ENCODE results near the gene SLC2A4. TPM values are rescaled to one million over a fixed set of nuclear protein-coding genes. Genes with fewer than 3 reads are reported as not detected.

SLC2A4 gene
- total and polyA plus RNA-seq, 2 donors (not counting 1 experiment from before 2014, with no cell fraction given): under 0.01 to 0.19 TPM

GRCh38 chr17:7239091-7240027, 42.2 kb upstream of the SLC2A4 start, which contains the start of gene PHF23:
Gene PHF23 (minus strand): TSS chr17:7239457. CDS start chr17:7239279, 178 bp downstream.
- Histone ChIP-seq H3K4me2 (ENCODE audit: extremely low read depth, insufficient read depth, low read length) (peak within 1 kb of the TSS; percentile 90), H3K9ac (ENCODE audit: insufficient read depth, low read length) (peak within 1 kb of the TSS; percentile 78), H2AFZ (ENCODE audit: low read length) (no peak within 1 kb of the TSS), H3K27me3 (ENCODE audit: control insufficient read depth, insufficient read depth, low read length) (no peaks in the 10 kb centered on the region), H3K9me3 (ENCODE audit: control insufficient read depth, insufficient read depth, low read depth, low read length) (no peaks in the 10 kb centered on the region), H3K4me1 (ENCODE audit: control insufficient read depth, extremely low read depth, insufficient read depth, low read length) (peaks cover 25% of the 10 kb centered on the region), H3K79me2 (ENCODE audit: control insufficient read depth, insufficient read depth, low read length) (peaks cover 61% of the 10 kb centered on the region), H3K4me3 (replicated peaks in 1 of 4; ENCODE audit: control extremely low read depth in 1 of 4, insufficient read depth in 1 of 4, low read depth in 3 of 4, low read length in 4 of 4) (peak within 1 kb of the TSS; percentile 92 to 98 (median 96)), H3K27ac (ENCODE audit: insufficient read depth, low read length) (peak within 1 kb of the TSS; percentile 74), H4K20me1 (ENCODE audit: control insufficient read depth, extremely low read depth, insufficient read depth, low read length) (no peaks in the 10 kb centered on the region), H3K36me3 (ENCODE audit: control insufficient read depth, insufficient read depth, low read length) (peaks cover 26% of the 10 kb centered on the region)
- TF ChIP-seq EZH2 (IDR thresholded peaks at IDR 0.05; ENCODE audit: low read length, missing control alignments): no peak
- TF ChIP-seq, protein P1, sequence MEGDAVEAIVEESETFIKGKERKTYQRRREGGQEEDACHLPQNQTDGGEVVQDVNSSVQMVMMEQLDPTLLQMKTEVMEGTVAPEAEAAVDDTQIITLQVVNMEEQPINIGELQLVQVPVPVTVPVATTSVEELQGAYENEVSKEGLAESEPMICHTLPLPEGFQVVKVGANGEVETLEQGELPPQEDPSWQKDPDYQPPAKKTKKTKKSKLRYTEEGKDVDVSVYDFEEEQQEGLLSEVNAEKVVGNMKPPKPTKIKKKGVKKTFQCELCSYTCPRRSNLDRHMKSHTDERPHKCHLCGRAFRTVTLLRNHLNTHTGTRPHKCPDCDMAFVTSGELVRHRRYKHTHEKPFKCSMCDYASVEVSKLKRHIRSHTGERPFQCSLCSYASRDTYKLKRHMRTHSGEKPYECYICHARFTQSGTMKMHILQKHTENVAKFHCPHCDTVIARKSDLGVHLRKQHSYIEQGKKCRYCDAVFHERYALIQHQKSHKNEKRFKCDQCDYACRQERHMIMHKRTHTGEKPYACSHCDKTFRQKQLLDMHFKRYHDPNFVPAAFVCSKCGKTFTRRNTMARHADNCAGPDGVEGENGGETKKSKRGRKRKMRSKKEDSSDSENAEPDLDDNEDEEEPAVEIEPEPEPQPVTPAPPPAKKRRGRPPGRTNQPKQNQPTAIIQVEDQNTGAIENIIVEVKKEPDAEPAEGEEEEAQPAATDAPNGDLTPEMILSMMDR (conservative IDR thresholded peaks at IDR 0.05 in 1 of 2, IDR thresholded peaks at IDR 0.05 in 1 of 2; ENCODE audit: low read depth in 1 of 2, low read length in 2 of 2): no peak
- peak; percentile 99 for DNase-seq (ENCODE audit: low read depth in 2 of 2)

DNA sequence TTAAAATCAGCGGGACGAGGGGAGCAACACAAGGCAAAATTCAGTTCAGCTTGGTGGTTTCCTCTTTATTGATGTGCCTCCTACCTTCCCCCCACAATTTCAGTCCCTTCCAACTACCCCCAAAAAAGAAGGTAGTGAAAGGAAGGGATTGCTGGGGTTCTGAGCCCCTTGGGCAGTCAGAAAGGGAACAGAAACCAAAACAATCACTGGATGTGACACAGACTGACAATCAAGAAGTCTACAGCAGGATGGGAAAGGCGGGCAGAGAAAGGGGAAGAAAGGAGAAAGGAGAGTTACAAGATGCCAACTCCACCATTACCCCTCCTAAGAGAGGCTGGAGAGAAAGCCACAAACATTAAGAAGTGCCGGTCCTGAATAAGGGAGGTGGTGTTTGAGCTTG, 41.1 kb upstream of the SLC2A4 start:
- peak overlapping the region; percentile 74 to 98 (median 96) for H3K4me3 ChIP-seq (replicated peaks in 1 of 4; ENCODE audit: control extremely low read depth in 1 of 4, insufficient read depth in 1 of 4, low read depth in 3 of 4, low read length in 4 of 4)
- TF ChIP-seq, protein P1 (conservative IDR thresholded peaks at IDR 0.05 in 1 of 2, IDR thresholded peaks at IDR 0.05 in 1 of 2; ENCODE audit: low read depth in 1 of 2, low read length in 2 of 2): no peak
- TF ChIP-seq EZH2 (IDR thresholded peaks at IDR 0.05; ENCODE audit: low read length, missing control alignments): no peak
- no peaks in the 10 kb centered on the region for H3K27me3 ChIP-seq (ENCODE audit: control insufficient read depth, insufficient read depth, low read length)
- peak overlapping the region; percentile 96 for H3K4me2 ChIP-seq (ENCODE audit: extremely low read depth, insufficient read depth, low read length)
- H3K79me2 ChIP-seq (ENCODE audit: control insufficient read depth, insufficient read depth, low read length): peaks cover 55% of the 10 kb centered on the region
- no peak overlapping the region for H3K9ac ChIP-seq (ENCODE audit: insufficient read depth, low read length)
- no peak overlapping the region for H2AFZ ChIP-seq (ENCODE audit: low read length)
- no peaks in the 10 kb centered on the region for H3K9me3 ChIP-seq (ENCODE audit: control insufficient read depth, insufficient read depth, low read depth, low read length)
- DNase-seq (ENCODE audit: low read depth in 2 of 2): no peak
- H3K27ac ChIP-seq (ENCODE audit: insufficient read depth, low read length): peak overlapping the region; percentile 97
- no peaks in the 10 kb centered on the region for H4K20me1 ChIP-seq (ENCODE audit: control insufficient read depth, extremely low read depth, insufficient read depth, low read length)
- H3K4me1 ChIP-seq (ENCODE audit: control insufficient read depth, extremely low read depth, insufficient read depth, low read length): peaks cover 17% of the 10 kb centered on the region
- peaks cover 21% of the 10 kb centered on the region for H3K36me3 ChIP-seq (ENCODE audit: control insufficient read depth, insufficient read depth, low read length)

- DNase-seq (ENCODE audit: low read depth in 2 of 2): no peak
- H3K27me3 ChIP-seq (ENCODE audit: control insufficient read depth, insufficient read depth, low read length): no peaks in the 10 kb centered on the region
- TF ChIP-seq, protein P1 (conservative IDR thresholded peaks at IDR 0.05 in 1 of 2, IDR thresholded peaks at IDR 0.05 in 1 of 2; ENCODE audit: low read depth in 1 of 2, low read length in 2 of 2): no peak
- no peak for TF ChIP-seq EZH2 (IDR thresholded peaks at IDR 0.05; ENCODE audit: low read length, missing control alignments)
These were observed 40.3 kb upstream of the SLC2A4 start for GRCh38 chr17:7241090-7241733.

More at GRCh38 chr17:7241090-7241733, 40.3 kb upstream of the SLC2A4 start:
- no peaks in the 10 kb centered on the region for H3K9me3 ChIP-seq (ENCODE audit: control insufficient read depth, insufficient read depth, low read depth, low read length)
- H3K4me2 ChIP-seq (ENCODE audit: extremely low read depth, insufficient read depth, low read length): peak overlapping the region; percentile 96
- no peaks in the 10 kb centered on the region for H4K20me1 ChIP-seq (ENCODE audit: control insufficient read depth, extremely low read depth, insufficient read depth, low read length)
- peak overlapping the region; percentile 74 to 98 (median 96) for H3K4me3 ChIP-seq (replicated peaks in 1 of 4; ENCODE audit: control extremely low read depth in 1 of 4, insufficient read depth in 1 of 4, low read depth in 3 of 4, low read length in 4 of 4)
- peaks cover 18% of the 10 kb centered on the region for H3K36me3 ChIP-seq (ENCODE audit: control insufficient read depth, insufficient read depth, low read length)
- peaks cover 13% of the 10 kb centered on the region for H3K4me1 ChIP-seq (ENCODE audit: control insufficient read depth, extremely low read depth, insufficient read depth, low read length)
- no peak overlapping the region for H2AFZ ChIP-seq (ENCODE audit: low read length)
- peak overlapping the region; percentile 96 for H3K9ac ChIP-seq (ENCODE audit: insufficient read depth, low read length)
- H3K27ac ChIP-seq (ENCODE audit: insufficient read depth, low read length): peak overlapping the region; percentile 97
- H3K79me2 ChIP-seq (ENCODE audit: control insufficient read depth, insufficient read depth, low read length): peaks cover 47% of the 10 kb centered on the region
